Measurements from ENCODE around the gene TRIM52. TPM values are rescaled to one million over a fixed set of nuclear protein-coding genes. Genes with fewer than 3 reads are reported as not detected.

Gene TRIM52
- total and polyA plus RNA-seq, 2 of the 13 experiments (the other 11 are each of a cell fraction or from before 2014, with no cell fraction given): 7.2 to 11.6 TPM

GRCh38 chr5:181221105-181221791 lies 39.7 kb downstream of the TRIM52 start (continued):
- TF ChIP-seq ZBTB38 (CRISPR knock-in tag; IDR thresholded peaks at IDR 0.05) (peak; percentile 92), ZNF768 (CRISPR knock-in tag; IDR thresholded peaks at IDR 0.05) (0 out of 2 replicates have a peak, but pooled peaks have one; percentile 17), ZFX (CRISPR knock-in tag; IDR thresholded peaks at IDR 0.05; ENCODE audit: low read depth) (peak; percentile 21; the same call in 1 of the 2 replicates), ZSCAN25 (CRISPR knock-in tag; IDR thresholded peaks at IDR 0.05) (no peak), RBAK (CRISPR knock-in tag; IDR thresholded peaks at IDR 0.05) (0 out of 2 replicates have a peak, but pooled peaks have one; percentile 28), JDP2 (CRISPR knock-in tag; IDR thresholded peaks at IDR 0.05; ENCODE audit: borderline replicate concordance) (no peak), ZFP82 (CRISPR knock-in tag; IDR thresholded peaks at IDR 0.05; ENCODE audit: borderline replicate concordance) (0 out of 2 replicates have a peak, but pooled peaks have one; percentile 63), ZNF18 (CRISPR knock-in tag; IDR thresholded peaks at IDR 0.05; ENCODE audit: insufficient replicate concordance) (peak; percentile 20), SAP130 (CRISPR knock-in tag; IDR thresholded peaks at IDR 0.05; ENCODE audit: low read depth) (peak; percentile 2; the same call in 1 of the 2 replicates)

- in situ Hi-C loops (cut with HindIII; ENCODE audit: extremely low pct_ligation_motif_present, low pct_unique_long_range_greater_than_20kb) (loop anchor here (5.0 kb wide), 1 partner anchor 33 kb away; no protein-coding TSS in a partner anchor), intact Hi-C loops (cut with micrococcal nuclease; ENCODE audit: unreplicated experiment) (no loop called here)
- POLR2A ChIA-PET: no interaction called here
- peak overlapping the region; percentile 41; the same call in 1 of the 2 replicates for H3K4me2 ChIP-seq (ENCODE audit: low read depth, low read length)
- H3K9me3 ChIP-seq (ENCODE audit: low read length): no peaks in the 10 kb centered on the region
- peaks cover 47% of the 10 kb centered on the region for H3K4me1 ChIP-seq (ENCODE audit: insufficient read depth, low read length)
- no peaks in the 10 kb centered on the region for H4K20me1 ChIP-seq (ENCODE audit: insufficient read depth, low read length)
- no peak overlapping the region for H2AFZ ChIP-seq (ENCODE audit: low read length)
- ATAC-seq (no peak), FAIRE-seq (no peak), DNase-seq (ENCODE audit: low spot score) (no peak)
- H3K27ac ChIP-seq (ENCODE audit: extremely low read length, insufficient read depth, low read length): no peak overlapping the region
- no TSS peak for BruUV-seq (replicated peaks)
- WGBS (ENCODE audit: low lambda C conversion rate): 67% methylated on average over 10 of the region's 10 CpGs
- CTCF ChIA-PET (ENCODE audit: low intra/inter-chr PET ratio, low total read pairs): no interaction called here
- no peak overlapping the region for H3K9ac ChIP-seq (ENCODE audit: insufficient read depth, low read depth, low read length)
- H3K36me3 ChIP-seq (replicated peaks in 1 of 2; ENCODE audit: control insufficient read depth in 1 of 2, insufficient read depth in 2 of 2, low read length in 2 of 2): no peaks in the 10 kb centered on the region; a peak in 1 of 5 replicates
- H3K79me2 ChIP-seq (ENCODE audit: insufficient read depth, low read length): peaks cover 12% of the 10 kb centered on the region
- peak overlapping the region in 1 of 3 experiments; percentile 7; a peak in 1 of 6 replicates for H3K4me3 ChIP-seq (replicated peaks in 1 of 3; ENCODE audit: insufficient read depth in 1 of 3, low read depth in 2 of 3, low read length in 3 of 3)
- H3K27me3 ChIP-seq (ENCODE audit: control insufficient read depth in 1 of 2, insufficient read depth in 2 of 2, low read length in 2 of 2): no peaks in the 10 kb centered on the region; a peak in 2 of 5 replicates
- no peak for TF ChIP-seq ZFP62 (CRISPR knock-in tag; IDR thresholded peaks at IDR 0.05)
- TF ChIP-seq MYNN (CRISPR knock-in tag; IDR thresholded peaks at IDR 0.05; ENCODE audit: low read depth): no peak
- no peak for TF ChIP-seq ZNF710 (CRISPR knock-in tag; IDR thresholded peaks at IDR 0.05; ENCODE audit: borderline replicate concordance)
- no peak for TF ChIP-seq ZKSCAN1 (IDR thresholded peaks at IDR 0.05; ENCODE audit: low read length)
- no peak for TF ChIP-seq MAFF (IDR thresholded peaks at IDR 0.05; ENCODE audit: low read depth, low read length)
- TF ChIP-seq ZNF10 (CRISPR knock-in tag; IDR thresholded peaks at IDR 0.05; ENCODE audit: borderline replicate concordance, low read depth): no peak
- TF ChIP-seq PLSCR1 (CRISPR knock-in tag; IDR thresholded peaks at IDR 0.05; ENCODE audit: borderline replicate concordance): no peak
- TF ChIP-seq KDM1A (CRISPR knock-in tag; IDR thresholded peaks at IDR 0.05): no peak
- no peak for TF ChIP-seq ZBTB20 (CRISPR knock-in tag; IDR thresholded peaks at IDR 0.05; ENCODE audit: borderline replicate concordance, low read depth)
Measured at GRCh38 chr5:181220178-181220515, 40.8 kb downstream of the TRIM52 start.

All from HepG2 (cell line).